CD14-positive monocyte (primary cell): ENCODE results near the gene CTDSPL2. TPM values are rescaled to one million over a fixed set of nuclear protein-coding genes. Genes with fewer than 3 reads are reported as not detected.
A peak's percentile ranks its signal among the peaks of the same experiment; 100 is the strongest.

ENCODE experiments used
- DNase-seq, 3 donors: peaks; one replicate each; pipeline ENCODE4 v3.0.0-alpha.2; 2011 to 2022
- H2AFZ ChIP-seq: 2 replicates; pipeline ENCODE4 v1.6.0; 2012; ENCODE audit warnings: mild to moderate bottlenecking, low read depth, low read length, inconsistent platforms; ENCODE audit not compliant: insufficient read depth, poor library complexity, severe bottlenecking
- H3K27ac ChIP-seq, 2 donors: 1 replicate in 1 of 2; 2 replicates in 1 of 2; pipeline ENCODE4 v1.5.1; 2012 to 2013; ENCODE audit warnings: low read length in 2 of 2, control low read depth in 1 of 2, inconsistent platforms in 1 of 2, low read depth in 1 of 2, mild to moderate bottlenecking in 1 of 2
- H3K27me3 ChIP-seq, 2 donors: one replicate each; pipeline versions ENCODE4 v1.6.0 to v1.6.1; 2011 to 2013; ENCODE audit warnings: low read length in 2 of 2; ENCODE audit not compliant: control insufficient read depth in 2 of 2, insufficient read depth in 2 of 2
- H3K36me3 ChIP-seq, 2 donors: replicated peaks in 1 of 2; 1 replicate in 1 of 2; 2 replicates in 1 of 2; pipeline versions ENCODE4 v1.5.1 to v1.6.1; 2012 to 2013; ENCODE audit warnings: low read length in 2 of 2, control low read depth in 1 of 2, inconsistent platforms in 1 of 2, mild to moderate bottlenecking in 1 of 2; ENCODE audit not compliant: insufficient read depth in 2 of 2, control insufficient read depth in 1 of 2
- H3K4me1 ChIP-seq, 2 donors: 1 replicate in 1 of 2; 2 replicates in 1 of 2; pipeline versions ENCODE4 v1.5.1 to v1.6.1; 2012 to 2013; ENCODE audit warnings: low read length in 2 of 2, control low read depth in 1 of 2, inconsistent platforms in 1 of 2, mild to moderate bottlenecking in 1 of 2, moderate library complexity in 1 of 2; ENCODE audit not compliant: insufficient read depth in 2 of 2, control insufficient read depth in 1 of 2
- H3K4me2 ChIP-seq: replicated peaks from 2 replicates; pipeline ENCODE3; 2012; ENCODE audit warnings: low read length, moderate library complexity, mild to moderate bottlenecking; ENCODE audit not compliant: poor library complexity, severe bottlenecking; ENCODE audit errors: extremely low read depth
- H3K4me3 ChIP-seq, 3 experiments: fragments of 200-600 bp in 1 of 3; sonication (generic) in 1 of 3; replicated peaks in 1 of 3; 1 replicate in 2 of 3; 2 replicates in 1 of 3; pipeline ENCODE4 v1.5.1; 2011 to 2013; ENCODE audit warnings: low read length in 3 of 3, mild to moderate bottlenecking in 3 of 3, control low read depth in 2 of 3, low read depth in 2 of 3, inconsistent platforms in 1 of 3, moderate library complexity in 1 of 3
- H3K79me2 ChIP-seq: 2 replicates; pipeline ENCODE4 v1.6.0; 2012; ENCODE audit warnings: mild to moderate bottlenecking, control low read depth, inconsistent platforms, low read length, moderate library complexity; ENCODE audit not compliant: insufficient read depth
- H3K9ac ChIP-seq: 2 replicates; pipeline ENCODE4 v1.6.0; 2017; ENCODE audit warnings: low read length, mild to moderate bottlenecking; ENCODE audit not compliant: insufficient read depth, poor library complexity, severe bottlenecking
- H3K9me3 ChIP-seq, 2 donors: replicated peaks in 1 of 2; 1 replicate in 1 of 2; 2 replicates in 1 of 2; pipeline versions ENCODE4 v1.5.1 to v1.6.1; 2012 to 2013; ENCODE audit warnings: low read length in 2 of 2, control low read depth in 1 of 2; ENCODE audit not compliant: control insufficient read depth in 1 of 2, insufficient read depth in 1 of 2
- H4K20me1 ChIP-seq: 2 replicates; pipeline ENCODE4 v1.6.0; 2012; ENCODE audit warnings: mild to moderate bottlenecking, low read length, control low read depth, moderate library complexity; ENCODE audit not compliant: insufficient read depth
- H3K27ac Mint-ChIP-seq, 7 donors: one replicate each; pipeline ENCODE4 v1.8.0; 2020; ENCODE audit warnings: mild to moderate bottlenecking in 7 of 7, mixed read lengths in 7 of 7, moderate library complexity in 6 of 7, inconsistent platforms in 2 of 7
- H3K27me3 Mint-ChIP-seq, 3 donors: one replicate each; pipeline ENCODE4 v1.8.0; 2021 to 2022; ENCODE audit warnings: low read depth in 3 of 3, mild to moderate bottlenecking in 3 of 3, mixed read lengths in 3 of 3, moderate library complexity in 3 of 3, inconsistent platforms in 1 of 3
- H3K36me3 Mint-ChIP-seq, 2 donors: one replicate each; pipeline ENCODE4 v1.8.0; 2020; ENCODE audit warnings: mixed read lengths in 2 of 2, inconsistent platforms in 1 of 2, mild to moderate bottlenecking in 1 of 2
- H3K4me1 Mint-ChIP-seq: one replicate; pipeline ENCODE4 v1.8.0; 2020; ENCODE audit warnings: mild to moderate bottlenecking, mixed read lengths
- H3K4me3 Mint-ChIP-seq, 2 donors: one replicate each; pipeline ENCODE4 v1.8.0; 2020; ENCODE audit warnings: mild to moderate bottlenecking in 2 of 2, mixed read lengths in 2 of 2, moderate library complexity in 1 of 2
- H3K9me3 Mint-ChIP-seq, 7 donors: one replicate each; pipeline ENCODE4 v1.8.0; 2020 to 2022; ENCODE audit warnings: mixed read lengths in 7 of 7, mild to moderate bottlenecking in 6 of 7, moderate library complexity in 6 of 7, inconsistent platforms in 2 of 7
- WGBS: methylation state at CpG from one replicate; pipeline ENCODE4 v1.1.5; 2013; ENCODE audit warnings: missing lambda C conversion rate; ENCODE audit not compliant: insufficient coverage; 5-methylcytosine and 5-hydroxymethylcytosine counted together
- intact Hi-C, 2 donors: fragments of 100-400 bp; cut with micrococcal nuclease; formaldehyde crosslinking; loops; one replicate each; pipeline versions ENCODE4 v1.15.0 to v1.15.1; 2023
- polyA plus RNA-seq, 3 donors: library from polyadenylated mRNA; depleted of rRNA in 1 of 3; unstranded in 2 of 3; stranded (reverse) in 1 of 3; fragments of 300-500 nt in 2 of 3; fragments of >200 nt in 1 of 3; fragmentation: Illumina TruSeq in 2 of 3; gene quantifications; 1 replicate in 2 of 3; 2 replicates in 1 of 3; pipeline ENCODE4 v1.2.3, GENCODE V29; 2012 to 2021
- TF ChIP-seq, protein P1 (sequence below): fragments of 200-600 bp; IDR thresholded peaks from one replicate; pipeline ENCODE4 v1.8.0; 2022; ENCODE audit warnings: antibody characterized with exemption, mild to moderate bottlenecking

CTDSPL2 gene
- polyA plus RNA-seq, 3 donors = 18.1 to 31.4 (median 24.5) TPM

DNA sequence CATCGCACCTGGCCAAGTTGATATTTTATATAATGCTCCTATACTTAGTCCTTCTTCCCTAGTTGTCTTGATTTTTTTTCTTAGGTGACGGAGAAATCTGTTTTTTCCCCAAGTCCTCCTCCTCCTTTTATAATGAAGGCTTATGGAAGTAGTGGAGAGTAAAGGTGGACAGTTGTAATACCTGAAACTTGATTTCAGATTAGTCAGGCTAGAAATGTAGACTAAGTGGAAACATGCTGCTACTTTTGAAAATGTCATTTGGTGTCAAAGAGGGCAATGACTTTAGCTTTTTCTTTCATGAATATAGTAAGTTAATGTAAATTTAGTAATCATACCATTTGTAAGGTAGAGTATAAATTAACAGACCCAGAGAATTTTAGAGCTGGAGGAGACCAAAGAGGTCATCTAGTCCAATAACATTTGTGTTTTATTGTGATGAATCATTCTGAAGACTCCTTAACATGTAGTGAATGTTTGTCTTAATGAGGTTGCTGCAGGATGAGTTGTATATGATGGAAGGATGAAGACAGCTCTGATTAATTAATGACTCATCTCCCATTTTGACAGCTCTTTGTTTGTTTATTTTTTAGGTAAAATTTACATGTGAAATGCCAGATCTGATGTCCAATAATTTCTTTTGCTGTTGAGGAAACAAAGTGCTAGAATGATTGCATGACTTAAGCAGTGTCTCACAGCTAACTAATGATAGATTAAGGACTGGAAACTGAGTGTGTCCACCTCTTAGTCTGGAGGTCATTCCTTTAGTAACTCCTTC, 8.7 kb downstream of the CTDSPL2 start:
- Mint-ChIP-seq H3K4me1 (peaks cover 31% of the 10 kb centered on the region), H3K36me3 (peaks cover 3 to 23% of the 10 kb centered on the region in 2 donors), H3K27ac (peak overlapping the region in 3 of 7 donors; percentile 0 to 73 (median 7))

DNA sequence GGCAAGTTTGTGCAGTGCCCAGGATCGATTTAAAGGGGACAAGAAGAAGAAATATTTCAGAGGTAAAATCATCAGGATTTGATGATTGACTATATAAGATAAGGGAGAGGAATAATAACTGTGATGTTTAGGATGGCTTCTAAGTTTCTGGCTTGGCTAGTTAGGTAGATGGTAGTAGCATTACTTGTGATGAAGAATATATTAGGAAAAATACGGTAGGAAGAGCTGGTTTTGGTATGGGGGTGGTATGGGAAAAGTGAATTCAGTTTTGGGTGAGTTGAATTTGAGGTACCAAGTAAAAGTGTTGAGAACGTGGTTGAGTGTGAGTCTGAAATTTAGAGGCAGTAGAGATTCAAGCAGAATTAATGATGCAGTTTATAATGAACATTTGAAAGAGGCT, 11.0 kb downstream of the CTDSPL2 start:
- H3K4me1 ChIP-seq = peaks cover 0 to 3% of the 10 kb centered on the region in 2 donors
- no peak overlapping the region for H3K27ac ChIP-seq
- H3K9me3 ChIP-seq = no peaks in the 10 kb centered on the region
- peak overlapping the region in 1 of 7 donors; percentile 31 for H3K27ac Mint-ChIP-seq
- no peak overlapping the region for H3K4me3 Mint-ChIP-seq
- H3K79me2 ChIP-seq = peaks cover 100% of the 10 kb centered on the region
- H4K20me1 ChIP-seq = peaks cover 96% of the 10 kb centered on the region
- H3K36me3 ChIP-seq = peaks cover 0 to 4% of the 10 kb centered on the region in 2 donors
- H3K27me3 ChIP-seq = no peaks in the 10 kb centered on the region
- no peak overlapping the region for H2AFZ ChIP-seq
- no peak overlapping the region for H3K4me2 ChIP-seq
- 100% methylated on average over 2 of the region's 3 CpGs for WGBS
- H3K9ac ChIP-seq = no peak overlapping the region
- intact Hi-C loops = no loop called here
- no peak overlapping the region for H3K4me3 ChIP-seq
- peaks cover 0 to 3% (median 0%) of the 10 kb centered on the region in 3 donors for H3K27me3 Mint-ChIP-seq
- no peaks in the 10 kb centered on the region for H3K9me3 Mint-ChIP-seq
- H3K36me3 Mint-ChIP-seq = peaks cover 0 to 10% of the 10 kb centered on the region in 2 donors
- TF ChIP-seq, protein P1, sequence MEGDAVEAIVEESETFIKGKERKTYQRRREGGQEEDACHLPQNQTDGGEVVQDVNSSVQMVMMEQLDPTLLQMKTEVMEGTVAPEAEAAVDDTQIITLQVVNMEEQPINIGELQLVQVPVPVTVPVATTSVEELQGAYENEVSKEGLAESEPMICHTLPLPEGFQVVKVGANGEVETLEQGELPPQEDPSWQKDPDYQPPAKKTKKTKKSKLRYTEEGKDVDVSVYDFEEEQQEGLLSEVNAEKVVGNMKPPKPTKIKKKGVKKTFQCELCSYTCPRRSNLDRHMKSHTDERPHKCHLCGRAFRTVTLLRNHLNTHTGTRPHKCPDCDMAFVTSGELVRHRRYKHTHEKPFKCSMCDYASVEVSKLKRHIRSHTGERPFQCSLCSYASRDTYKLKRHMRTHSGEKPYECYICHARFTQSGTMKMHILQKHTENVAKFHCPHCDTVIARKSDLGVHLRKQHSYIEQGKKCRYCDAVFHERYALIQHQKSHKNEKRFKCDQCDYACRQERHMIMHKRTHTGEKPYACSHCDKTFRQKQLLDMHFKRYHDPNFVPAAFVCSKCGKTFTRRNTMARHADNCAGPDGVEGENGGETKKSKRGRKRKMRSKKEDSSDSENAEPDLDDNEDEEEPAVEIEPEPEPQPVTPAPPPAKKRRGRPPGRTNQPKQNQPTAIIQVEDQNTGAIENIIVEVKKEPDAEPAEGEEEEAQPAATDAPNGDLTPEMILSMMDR = no peak
- H3K4me1 Mint-ChIP-seq = peaks cover 41% of the 10 kb centered on the region
- DNase-seq = no peak

More for the DNA sequence above, 8.7 kb downstream of the CTDSPL2 start:
- Histone ChIP-seq H3K79me2 (peaks cover 100% of the 10 kb centered on the region), H3K9ac (no peak overlapping the region), H3K4me2 (no peak overlapping the region), H2AFZ (no peak overlapping the region), H3K9me3 (no peaks in the 10 kb centered on the region), H4K20me1 (peaks cover 95% of the 10 kb centered on the region), H3K4me1 (no peaks in the 10 kb centered on the region), H3K36me3 (peaks cover 3 to 11% of the 10 kb centered on the region in 2 donors), H3K27me3 (no peaks in the 10 kb centered on the region), H3K4me3 (no peak overlapping the region), H3K27ac (peak overlapping the region in 1 of 2 donors; percentile 40)
- peaks cover 0 to 3% (median 0%) of the 10 kb centered on the region in 3 donors for H3K27me3 Mint-ChIP-seq
- intact Hi-C loops = no loop called here
- no peaks in the 10 kb centered on the region for H3K9me3 Mint-ChIP-seq
- H3K4me3 Mint-ChIP-seq = no peak overlapping the region
- TF ChIP-seq, protein P1 = no peak
- no peak for DNase-seq
- WGBS = no CpG with 5 or more reads among the region's 2 CpGs
